ENCODE results near the gene SYCP1.
"Not testable (repeated sequence)": the region's sequence is repeated elsewhere in the genome, so short reads cannot be mapped to it uniquely, and the experiment has no call there.

Gene SYCP1

GRCh38 chr1:114854693-114855320 lies at the start of gene SYCP1:
Gene SYCP1, plus strand, starts transcription at chr1:114854863. Its CDS starts 602 bp downstream, at chr1:114855465.
- DNase-seq: no peak

- no peak for DNase-seq
These were observed 34.8 kb upstream of the SYCP1 start for GRCh38 chr1:114819869-114820268.

- DNase-seq: no peak
These were observed 34.3 kb upstream of the SYCP1 start for GRCh38 chr1:114820392-114820791.

- no peak for DNase-seq
These were observed 32.7 kb upstream of the SYCP1 start for GRCh38 chr1:114821978-114822377.

GRCh38 chr1:114828251-114828650 lies 26.4 kb upstream of the SYCP1 start:
- DNase-seq: no peak

- DNase-seq: not testable (repeated sequence)
These were observed 24.6 kb upstream of the SYCP1 start for GRCh38 chr1:114830075-114830474.

GRCh38 chr1:114831276-114831994 lies 23.2 kb upstream of the SYCP1 start:
- DNase-seq: no peak

GRCh38 chr1:114832057-114832456 lies 22.6 kb upstream of the SYCP1 start:
- no peak for DNase-seq

- no peak for DNase-seq
These were observed 21.2 kb upstream of the SYCP1 start for GRCh38 chr1:114833421-114833820.

GRCh38 chr1:114844270-114844669 lies 10.4 kb upstream of the SYCP1 start:
- no peak for DNase-seq

- no peak for DNase-seq
These were observed 1.1 kb upstream of the SYCP1 start for GRCh38 chr1:114853584-114853983.

- no peak for DNase-seq
These were observed 6.7 kb downstream of the SYCP1 start for GRCh38 chr1:114861384-114861783.

GRCh38 chr1:114892194-114892918 lies 37.7 kb downstream of the SYCP1 start:
- no peak for DNase-seq

GRCh38 chr1:114896795-114897194 lies 42.1 kb downstream of the SYCP1 start:
- no peak for DNase-seq

GRCh38 chr1:114901814-114902213 lies 47.2 kb downstream of the SYCP1 start:
- no peak for DNase-seq

- DNase-seq: no peak
These were observed 47.7 kb downstream of the SYCP1 start for GRCh38 chr1:114902343-114902742.

- DNase-seq: no peak
These were observed 48.8 kb downstream of the SYCP1 start for GRCh38 chr1:114903480-114903879.

- DNase-seq: not testable (repeated sequence)
These were observed 61.1 kb downstream of the SYCP1 start for GRCh38 chr1:114915720-114916119.

GRCh38 chr1:114926607-114927006 lies 71.9 kb downstream of the SYCP1 start:
- no peak for DNase-seq

- DNase-seq: no peak
These were observed 72.7 kb downstream of the SYCP1 start for GRCh38 chr1:114927401-114927800.

- no peak for DNase-seq
These were observed 101.9 kb downstream of the SYCP1 start for GRCh38 chr1:114956570-114956969.

GRCh38 chr1:114959423-114959822 lies 104.8 kb downstream of the SYCP1 start:
- no peak for DNase-seq

- DNase-seq: no peak
These were observed 122.2 kb downstream of the SYCP1 start for GRCh38 chr1:114976891-114977290.

GRCh38 chr1:114979278-114979891 lies 124.7 kb downstream of the SYCP1 start:
- no peak for DNase-seq

Data from NCI-H1048 (cell line).